Measurements from ENCODE around the gene BTG4.

The BTG4 gene

GRCh38 chr11:111518668-111519067 lies 6.5 kb upstream of the BTG4 start:
- no peak overlapping the region for H3K4me3 ChIP-seq (ENCODE audit: low read depth, low read length)
- no peak for DNase-seq (ENCODE audit: low read depth)
- no peak for TF ChIP-seq CTCF (IDR thresholded peaks at IDR 0.05; ENCODE audit: control insufficient read depth, extremely low read depth, insufficient read depth)

- DNase-seq (ENCODE audit: low read depth) = no peak
- no peak overlapping the region for H3K4me3 ChIP-seq (ENCODE audit: low read depth, low read length)
- TF ChIP-seq CTCF (IDR thresholded peaks at IDR 0.05; ENCODE audit: control insufficient read depth, extremely low read depth, insufficient read depth) = no peak
Measured at GRCh38 chr11:111515591-111515990, 3.4 kb upstream of the BTG4 start.

GRCh38 chr11:111514216-111515031 lies 2.2 kb upstream of the BTG4 start, which contains the start of gene HOATZ:
TSS of gene HOATZ (plus strand) at chr11:111514778. CDS start at chr11:111514785, 7 bp downstream.
- DNase-seq (ENCODE audit: low read depth) = no peak
- H3K4me3 ChIP-seq (ENCODE audit: low read depth, low read length) = no peak within 1 kb of the TSS
- no peak for TF ChIP-seq CTCF (IDR thresholded peaks at IDR 0.05; ENCODE audit: control insufficient read depth, extremely low read depth, insufficient read depth)

GRCh38 chr11:111513240-111513605 lies 1.0 kb upstream of the BTG4 start:
- no peak for TF ChIP-seq CTCF (IDR thresholded peaks at IDR 0.05; ENCODE audit: control insufficient read depth, extremely low read depth, insufficient read depth)
- no peak for DNase-seq (ENCODE audit: low read depth)
- no peak overlapping the region for H3K4me3 ChIP-seq (ENCODE audit: low read depth, low read length)

- no peak overlapping the region for H3K4me3 ChIP-seq (ENCODE audit: low read depth, low read length)
- no peak for DNase-seq (ENCODE audit: low read depth)
- no peak for TF ChIP-seq CTCF (IDR thresholded peaks at IDR 0.05; ENCODE audit: control insufficient read depth, extremely low read depth, insufficient read depth)
Measured at GRCh38 chr11:111510311-111510710, 1.9 kb downstream of the BTG4 start.

GRCh38 chr11:111502611-111503010 lies 9.6 kb downstream of the BTG4 start:
- TF ChIP-seq CTCF (IDR thresholded peaks at IDR 0.05; ENCODE audit: control insufficient read depth, extremely low read depth, insufficient read depth) = no peak
- DNase-seq (ENCODE audit: low read depth) = no peak
- no peak overlapping the region for H3K4me3 ChIP-seq (ENCODE audit: low read depth, low read length)

GRCh38 chr11:111500481-111500880 lies 11.7 kb downstream of the BTG4 start:
- H3K4me3 ChIP-seq (ENCODE audit: low read depth, low read length) = no peak overlapping the region
- TF ChIP-seq CTCF (IDR thresholded peaks at IDR 0.05; ENCODE audit: control insufficient read depth, extremely low read depth, insufficient read depth) = no peak
- no peak for DNase-seq (ENCODE audit: low read depth)

All from LNCaP clone FGC (cell line).